GM19025 (cell line): ENCODE measurements around the gene PAMR1.
"Not testable (repeated sequence)": the region's sequence is repeated elsewhere in the genome, so short reads cannot be mapped to it uniquely, and the experiment has no call there.

Experiments
- ATAC-seq: cut with Tn5 transposase; IDR thresholded peaks from one replicate; pipeline ENCODE4 v1.9.1; 2021; ENCODE audit warnings: mild to moderate bottlenecking, low read depth, moderate library complexity; ENCODE audit not compliant: unreplicated experiment

Gene PAMR1

GRCh38 chr11:35525501-35526175 is at the start of gene PAMR1:
Gene PAMR1, minus strand, starts transcription at chr11:35525616. Its CDS starts 31 bp downstream, at chr11:35525585.
- no peak for ATAC-seq

- ATAC-seq: no peak
Observed at GRCh38 chr11:35571696-35572095, 46.3 kb upstream of the PAMR1 start.

GRCh38 chr11:35567737-35568465 is 42.5 kb upstream of the PAMR1 start:
- ATAC-seq: no peak

GRCh38 chr11:35566885-35567284 is 41.5 kb upstream of the PAMR1 start:
- no peak for ATAC-seq

- no peak for ATAC-seq
Observed at GRCh38 chr11:35566181-35566580, 40.8 kb upstream of the PAMR1 start.

GRCh38 chr11:35564245-35564595 is 38.8 kb upstream of the PAMR1 start:
- no peak for ATAC-seq

GRCh38 chr11:35563484-35564244 is 38.2 kb upstream of the PAMR1 start:
- ATAC-seq: no peak

- no peak for ATAC-seq
Observed at GRCh38 chr11:35559949-35560348, 34.5 kb upstream of the PAMR1 start.

- ATAC-seq: no peak
Observed at GRCh38 chr11:35558513-35558912, 33.1 kb upstream of the PAMR1 start.

- no peak for ATAC-seq
Observed at GRCh38 chr11:35555488-35555887, 30.1 kb upstream of the PAMR1 start.

GRCh38 chr11:35554491-35555437 is 29.3 kb upstream of the PAMR1 start:
- no peak for ATAC-seq

- ATAC-seq: no peak
Observed at GRCh38 chr11:35553831-35554230, 28.4 kb upstream of the PAMR1 start.

GRCh38 chr11:35553021-35553420 is 27.6 kb upstream of the PAMR1 start:
- no peak for ATAC-seq

GRCh38 chr11:35552616-35553015 is 27.2 kb upstream of the PAMR1 start:
- no peak for ATAC-seq

- ATAC-seq: no peak
Observed at GRCh38 chr11:35550374-35551036, 25.1 kb upstream of the PAMR1 start.

GRCh38 chr11:35549787-35550186 is 24.4 kb upstream of the PAMR1 start:
- no peak for ATAC-seq

GRCh38 chr11:35548925-35549561 is 23.6 kb upstream of the PAMR1 start:
- no peak for ATAC-seq

- not testable (repeated sequence) for ATAC-seq
Observed at GRCh38 chr11:35547995-35548394, 22.6 kb upstream of the PAMR1 start.

- ATAC-seq: no peak
Observed at GRCh38 chr11:35546317-35546716, 20.9 kb upstream of the PAMR1 start.
